NT2/D1 (cell line): ENCODE data around the gene HPCAL4.

Experiments used
- SUZ12 ChIP-seq: IDR thresholded peaks from 2 replicates; pipeline ENCODE4 v1.6.1; 2011; ENCODE audit not compliant: insufficient read length, insufficient read depth; ENCODE audit errors: extremely low read depth
- YY1 ChIP-seq: IDR thresholded peaks from 2 replicates; pipeline ENCODE4 v1.6.1; 2011; ENCODE audit not compliant: insufficient read length, insufficient read depth
- ZNF274 ChIP-seq: IDR thresholded peaks from 2 replicates; pipeline ENCODE4 v1.6.1; 2011; ENCODE audit warnings: mild to moderate bottlenecking, low read depth, low read length

- TF ChIP-seq YY1 (no peak), ZNF274 (no peak), SUZ12 (no peak)
Measured at GRCh38 chr1:39713557-39713956, 22.3 kb upstream of the HPCAL4 start.
